ENCODE data around the gene TYROBP.

Gene TYROBP

DNA sequence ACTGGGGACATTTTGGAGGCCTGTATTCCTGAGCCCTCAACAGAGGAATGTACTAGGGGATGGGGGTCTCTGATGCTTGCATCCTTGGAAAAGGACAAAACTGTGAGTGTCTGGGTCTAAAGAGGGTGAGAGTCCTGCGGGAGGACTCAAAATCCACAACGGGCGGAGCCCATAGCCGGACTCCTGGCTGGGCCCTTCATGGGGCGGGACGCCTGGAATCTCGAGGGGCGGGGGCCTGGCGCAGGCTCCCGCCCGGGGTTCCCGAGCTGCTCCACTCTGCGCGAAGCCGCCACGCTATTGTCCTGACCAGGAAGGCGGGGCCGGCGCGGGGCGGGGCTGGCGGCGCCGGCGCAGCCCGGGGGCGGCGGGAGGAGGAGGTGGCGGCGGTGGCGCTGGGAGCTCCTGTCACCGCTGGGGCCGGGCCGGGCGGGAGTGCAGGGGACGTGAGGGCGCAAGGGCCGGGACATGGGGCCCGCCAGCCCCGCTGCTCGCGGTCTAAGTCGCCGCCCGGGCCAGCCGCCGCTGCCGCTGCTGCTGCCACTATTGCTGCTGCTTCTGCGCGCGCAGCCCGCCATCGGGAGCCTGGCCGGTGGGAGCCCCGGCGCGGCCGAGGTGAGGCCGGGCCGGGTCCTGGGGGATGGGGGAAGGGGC lies 39.8 kb downstream of the TYROBP start, which contains the start of gene APLP1:
TSS of gene APLP1 (plus strand) at position 403 of the 651 bp plus-strand sequence. CDS start at position 466, 63 bp downstream.
- Histone ChIP-seq H2AFZ (ENCODE audit: low read depth) (peak within 1 kb of the TSS; percentile 54), H3K4me3 (IDR thresholded peaks at IDR 0.05; ENCODE audit: insufficient read depth, low read depth, low read length) (no peak within 1 kb of the TSS)
- TF ChIP-seq, protein P1, sequence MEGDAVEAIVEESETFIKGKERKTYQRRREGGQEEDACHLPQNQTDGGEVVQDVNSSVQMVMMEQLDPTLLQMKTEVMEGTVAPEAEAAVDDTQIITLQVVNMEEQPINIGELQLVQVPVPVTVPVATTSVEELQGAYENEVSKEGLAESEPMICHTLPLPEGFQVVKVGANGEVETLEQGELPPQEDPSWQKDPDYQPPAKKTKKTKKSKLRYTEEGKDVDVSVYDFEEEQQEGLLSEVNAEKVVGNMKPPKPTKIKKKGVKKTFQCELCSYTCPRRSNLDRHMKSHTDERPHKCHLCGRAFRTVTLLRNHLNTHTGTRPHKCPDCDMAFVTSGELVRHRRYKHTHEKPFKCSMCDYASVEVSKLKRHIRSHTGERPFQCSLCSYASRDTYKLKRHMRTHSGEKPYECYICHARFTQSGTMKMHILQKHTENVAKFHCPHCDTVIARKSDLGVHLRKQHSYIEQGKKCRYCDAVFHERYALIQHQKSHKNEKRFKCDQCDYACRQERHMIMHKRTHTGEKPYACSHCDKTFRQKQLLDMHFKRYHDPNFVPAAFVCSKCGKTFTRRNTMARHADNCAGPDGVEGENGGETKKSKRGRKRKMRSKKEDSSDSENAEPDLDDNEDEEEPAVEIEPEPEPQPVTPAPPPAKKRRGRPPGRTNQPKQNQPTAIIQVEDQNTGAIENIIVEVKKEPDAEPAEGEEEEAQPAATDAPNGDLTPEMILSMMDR (conservative IDR thresholded peaks at IDR 0.05; ENCODE audit: low read depth, low read length), result no peak

DNA sequence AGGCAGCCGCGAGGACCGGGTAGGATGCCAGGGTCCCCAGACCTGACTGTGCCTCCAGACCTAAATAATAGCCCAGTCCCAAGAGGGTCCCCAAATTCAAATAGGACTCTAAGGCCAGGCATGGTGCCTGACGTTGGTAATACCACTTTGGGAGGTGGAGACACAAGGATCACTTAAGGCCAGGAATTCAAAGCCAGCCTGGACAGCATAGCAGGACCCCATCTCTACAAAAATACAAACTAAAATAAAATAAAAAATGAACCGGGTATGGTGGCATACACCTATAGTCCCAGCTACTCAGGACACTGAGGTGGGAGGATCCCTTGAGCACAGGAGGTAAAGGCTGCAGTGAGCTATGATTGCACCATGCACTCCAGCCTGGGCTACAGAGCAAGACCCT lies 45.1 kb downstream of the TYROBP start:
- Histone ChIP-seq H3K9ac (no peak overlapping the region), H3K27me3 (ENCODE audit: insufficient read depth, low read depth) (peaks cover 88% of the 10 kb centered on the region), H2AFZ (ENCODE audit: low read depth) (no peak overlapping the region), H4K20me1 (ENCODE audit: insufficient read depth) (no peaks in the 10 kb centered on the region), H3K36me3 (ENCODE audit: insufficient read depth) (no peaks in the 10 kb centered on the region), H3K4me3 (IDR thresholded peaks at IDR 0.05; ENCODE audit: insufficient read depth, low read depth, low read length) (no peak overlapping the region), H3K4me2 (no peak overlapping the region), H3K27ac (no peak overlapping the region), H3K79me2 (ENCODE audit: insufficient read depth, low read depth) (no peaks in the 10 kb centered on the region), H3K4me1 (ENCODE audit: low read depth, poor library complexity, severe bottlenecking) (no peaks in the 10 kb centered on the region)
- TF ChIP-seq, protein P1 (conservative IDR thresholded peaks at IDR 0.05; ENCODE audit: low read depth, low read length), result no peak

More for the DNA sequence above, 39.8 kb downstream of the TYROBP start, which contains the start of gene APLP1:
- Histone ChIP-seq H3K4me1 (ENCODE audit: low read depth, poor library complexity, severe bottlenecking) (peaks cover 5% of the 10 kb centered on the region), H3K4me2 (peak within 1 kb of the TSS; percentile 24), H3K9ac (no peak within 1 kb of the TSS), H3K79me2 (ENCODE audit: insufficient read depth, low read depth) (no peaks in the 10 kb centered on the region), H3K27me3 (ENCODE audit: insufficient read depth, low read depth) (peaks cover 59% of the 10 kb centered on the region), H3K36me3 (ENCODE audit: insufficient read depth) (no peaks in the 10 kb centered on the region), H4K20me1 (ENCODE audit: insufficient read depth) (no peaks in the 10 kb centered on the region), H3K27ac (no peak within 1 kb of the TSS)

DNA sequence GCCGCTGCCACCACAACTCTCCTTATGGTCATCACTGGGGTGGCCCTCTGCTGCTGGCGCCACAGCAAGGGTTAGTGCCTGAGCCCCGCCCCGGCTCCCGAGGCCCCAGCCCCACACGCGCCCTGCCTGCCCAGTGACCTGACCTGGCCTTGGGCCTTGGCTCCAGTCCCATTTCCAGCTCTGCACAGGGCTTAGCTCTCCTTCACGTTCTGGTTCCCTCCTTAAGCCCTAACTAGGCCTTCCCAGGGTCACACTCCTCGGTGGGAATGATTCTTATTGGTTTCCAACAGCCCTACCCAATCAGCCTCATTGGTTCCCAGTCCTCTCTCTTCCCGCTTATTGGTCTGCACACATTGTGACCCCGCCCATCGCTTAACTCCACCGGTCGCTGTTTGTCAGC lies 45.6 kb downstream of the TYROBP start:
- H3K9ac ChIP-seq, result no peak overlapping the region
- H3K4me2 ChIP-seq, result no peak overlapping the region
- H3K4me1 ChIP-seq (ENCODE audit: low read depth, poor library complexity, severe bottlenecking), result no peaks in the 10 kb centered on the region
- H3K4me3 ChIP-seq (IDR thresholded peaks at IDR 0.05; ENCODE audit: insufficient read depth, low read depth, low read length), result no peak overlapping the region
- TF ChIP-seq, protein P1 (conservative IDR thresholded peaks at IDR 0.05; ENCODE audit: low read depth, low read length), result no peak
- H3K36me3 ChIP-seq (ENCODE audit: insufficient read depth), result no peaks in the 10 kb centered on the region
- H2AFZ ChIP-seq (ENCODE audit: low read depth), result no peak overlapping the region
- H3K27me3 ChIP-seq (ENCODE audit: insufficient read depth, low read depth), result peaks cover 88% of the 10 kb centered on the region
- H3K27ac ChIP-seq, result no peak overlapping the region
- no peaks in the 10 kb centered on the region for H4K20me1 ChIP-seq (ENCODE audit: insufficient read depth)
- no peaks in the 10 kb centered on the region for H3K79me2 ChIP-seq (ENCODE audit: insufficient read depth, low read depth)

DNA sequence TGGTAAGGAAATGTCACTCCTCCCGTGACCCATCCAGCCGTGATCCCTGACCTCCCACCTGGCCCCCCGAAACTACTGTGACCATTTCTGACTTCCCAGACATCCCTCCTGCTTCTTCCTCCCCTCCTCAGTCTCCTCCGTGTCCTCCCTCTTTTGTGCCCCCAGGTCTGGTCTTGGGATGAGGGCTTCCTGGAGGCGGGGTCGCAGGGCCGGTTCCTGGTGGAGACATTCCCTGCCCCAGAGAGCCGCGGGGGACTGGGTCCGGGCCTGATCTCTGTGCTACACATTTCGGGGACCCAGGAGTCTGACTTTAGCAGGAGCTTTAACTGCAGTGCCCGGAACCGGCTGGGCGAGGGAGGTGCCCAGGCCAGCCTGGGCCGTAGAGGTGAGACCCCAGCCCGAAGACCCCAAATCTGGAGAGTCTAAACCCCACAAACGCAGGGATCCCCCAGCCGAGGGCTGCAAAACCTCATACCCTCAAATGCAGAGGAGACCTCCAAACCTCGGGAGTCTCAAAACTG lies 46.4 kb downstream of the TYROBP start:
- no peak overlapping the region for H3K4me2 ChIP-seq
- no peak overlapping the region for H2AFZ ChIP-seq (ENCODE audit: low read depth)
- H3K27ac ChIP-seq, result no peak overlapping the region
- no peaks in the 10 kb centered on the region for H3K79me2 ChIP-seq (ENCODE audit: insufficient read depth, low read depth)
- H3K4me1 ChIP-seq (ENCODE audit: low read depth, poor library complexity, severe bottlenecking), result no peaks in the 10 kb centered on the region
- peaks cover 90% of the 10 kb centered on the region for H3K27me3 ChIP-seq (ENCODE audit: insufficient read depth, low read depth)
- TF ChIP-seq, protein P1 (conservative IDR thresholded peaks at IDR 0.05; ENCODE audit: low read depth, low read length), result no peak
- no peak overlapping the region for H3K9ac ChIP-seq
- no peak overlapping the region for H3K4me3 ChIP-seq (IDR thresholded peaks at IDR 0.05; ENCODE audit: insufficient read depth, low read depth, low read length)
- H4K20me1 ChIP-seq (ENCODE audit: insufficient read depth), result no peaks in the 10 kb centered on the region
- no peaks in the 10 kb centered on the region for H3K36me3 ChIP-seq (ENCODE audit: insufficient read depth)
